ENCODE measurements around the gene ARHGAP40. TPM values are rescaled to one million over a fixed set of nuclear protein-coding genes. Genes with fewer than 3 reads are reported as not detected.

Gene ARHGAP40
- total and polyA plus RNA-seq, 2 of the 4 experiments (the other 2 are of a cell fraction) = not detected

GRCh38 chr20:38671186-38671585 is 69.6 kb downstream of the ARHGAP40 start:
- dilution Hi-C loops (cut with HindIII; ENCODE audit: low sequenced_read_pairs, unreplicated experiment) (no loop called here), intact Hi-C loops (cut with micrococcal nuclease) (no loop called here), in situ Hi-C loops (cut with MboI; ENCODE audit: low sequenced_read_pairs) (no loop called here)
- no peak overlapping the region for H2AK5ac ChIP-seq (ENCODE audit: low read depth, low read length)
- peaks cover 11% of the 10 kb centered on the region for H3K27me3 ChIP-seq (ENCODE audit: control insufficient read depth, insufficient read depth, low read length)
- H4K20me1 ChIP-seq (ENCODE audit: insufficient read depth, low read length) = no peaks in the 10 kb centered on the region
- H3K4me3 ChIP-seq (ENCODE audit: insufficient read depth, low read depth, low read length) = no peak overlapping the region
- no peaks in the 10 kb centered on the region for H3K9me3 ChIP-seq (ENCODE audit: control insufficient read depth, insufficient read depth, low read length)
- no peak overlapping the region for H3K56ac ChIP-seq (ENCODE audit: extremely low read depth, insufficient read depth, low read length)
- no peak for ATAC-seq (ENCODE audit: low read depth)
- no peak overlapping the region for H3K9ac ChIP-seq (ENCODE audit: low read depth, low read length)
- ChIA-PET POLR2A (ENCODE audit: unreplicated experiment) (no interaction called here), CTCF (no interaction called here)
- BruUV-seq (replicated peaks) = no TSS peak
- H2BK120ac ChIP-seq (ENCODE audit: low read depth, low read length) = no peak overlapping the region
- whole genome bisulfite sequencing, 2 experiments (ENCODE audit: extremely low coverage in 2 of 2, insufficient read length in 1 of 2) = 0% methylated on average over 2 of the region's 6 CpGs; no CpG with 5 or more reads in 1 of the 2 experiments
- H3K18ac ChIP-seq (ENCODE audit: low read depth, low read length) = no peak overlapping the region
- H3K4me1 ChIP-seq (ENCODE audit: control insufficient read depth, insufficient read depth, low read length) = no peaks in the 10 kb centered on the region
- H2BK5ac ChIP-seq (ENCODE audit: low read depth, low read length, poor library complexity, severe bottlenecking) = no peak overlapping the region
- no peak overlapping the region for H2AFZ ChIP-seq (replicated peaks; ENCODE audit: low read length, poor library complexity)
- peaks cover 4% of the 10 kb centered on the region; the same call in 1 of the 2 replicates for H3K9me1 ChIP-seq (ENCODE audit: insufficient read depth, low read length)
- no peak overlapping the region for H2AK9ac ChIP-seq (replicated peaks; ENCODE audit: low read depth, low read length, poor library complexity)
- no peaks in the 10 kb centered on the region for H3K36me3 ChIP-seq (ENCODE audit: control insufficient read depth, insufficient read depth, low read length)
- no peak overlapping the region for H4K91ac ChIP-seq (ENCODE audit: insufficient read depth, low read depth, low read length)
- no peaks in the 10 kb centered on the region for H3K79me1 ChIP-seq (ENCODE audit: low read depth in 1 of 2, low read length in 2 of 2)
- no peak overlapping the region for H3K4me2 ChIP-seq (ENCODE audit: low read depth, low read length)
- no peak for TF ChIP-seq MAFK (IDR thresholded peaks at IDR 0.05; ENCODE audit: low read depth, low read length)
- TF ChIP-seq MXI1 (IDR thresholded peaks at IDR 0.05; ENCODE audit: borderline replicate concordance, low read depth, low read length) = no peak
- no peak for TF ChIP-seq CHD1 (IDR thresholded peaks at IDR 0.05; ENCODE audit: low read depth, low read length)
- TF ChIP-seq MAZ (IDR thresholded peaks at IDR 0.05; ENCODE audit: borderline replicate concordance, low read depth, low read length) = no peak
- no peak for TF ChIP-seq BHLHE40 (IDR thresholded peaks at IDR 0.05; ENCODE audit: low read depth, low read length)
- H4K5ac ChIP-seq (ENCODE audit: low read depth, low read length) = no peak overlapping the region
- H3K27ac ChIP-seq (ENCODE audit: insufficient read depth, low read length) = no peak overlapping the region
- no peak overlapping the region for H4K8ac ChIP-seq (ENCODE audit: low read depth in 2 of 2, low read length in 2 of 2)
- H3K23ac ChIP-seq (ENCODE audit: low read depth, low read length) = no peak overlapping the region
- no peak overlapping the region for H2BK20ac ChIP-seq (ENCODE audit: low read depth, low read length)
- no peak for DNase-seq
- H3K14ac ChIP-seq (replicated peaks; ENCODE audit: low read depth, low read length) = no peak overlapping the region
- no peak overlapping the region for H2BK15ac ChIP-seq (ENCODE audit: low read depth, low read length)
- no peak overlapping the region for H3K4ac ChIP-seq (ENCODE audit: low read depth, low read length)

Data from IMR-90 (cell line).